Measurements from ENCODE around the gene AHI1.

AHI1 gene

DNA sequence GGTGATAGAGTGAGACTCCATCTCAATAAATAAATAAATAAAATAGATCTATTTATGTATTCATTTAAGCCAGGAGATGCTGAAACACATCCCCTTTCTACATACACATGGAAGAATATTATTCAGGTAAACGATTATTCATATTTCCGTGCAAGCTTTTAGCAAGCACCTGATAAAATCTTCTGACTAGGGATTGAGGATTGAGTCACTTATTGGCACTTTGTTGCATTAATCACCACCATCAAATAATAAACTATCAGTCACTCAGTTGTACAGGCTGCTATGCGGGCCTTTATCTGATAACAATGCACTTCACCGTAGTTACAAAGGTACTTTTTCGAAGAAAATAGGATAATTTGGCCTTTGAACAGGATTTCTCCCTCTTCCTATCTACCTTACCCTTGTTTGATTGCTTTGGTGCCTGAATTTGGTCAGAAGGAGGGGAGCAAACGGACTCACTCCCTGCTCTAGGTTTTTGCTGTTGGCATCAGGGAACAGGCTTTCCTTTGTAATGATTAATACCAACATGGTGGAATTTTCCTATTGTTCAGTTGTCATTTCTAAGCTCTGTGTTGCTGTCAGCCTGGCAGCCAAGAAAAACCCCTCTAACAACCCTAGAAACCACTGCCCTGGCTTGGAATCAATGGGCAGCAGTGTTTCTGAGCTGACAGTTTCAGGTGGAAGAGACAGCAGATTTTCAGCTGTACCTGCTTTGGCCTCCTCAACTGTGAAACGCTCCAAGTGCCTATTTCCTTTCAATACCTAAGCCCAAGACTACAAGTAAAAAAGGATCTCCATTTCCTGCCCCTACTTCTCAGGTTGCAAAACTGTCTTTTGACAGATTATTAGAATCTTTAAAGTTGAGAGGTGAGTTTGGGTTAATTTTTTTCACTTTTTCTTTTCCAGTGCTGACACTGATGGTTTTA is 253.4 kb downstream of the AHI1 start:
- POLR2A ChIA-PET, result no interaction called here
- CTCF ChIA-PET, result no interaction called here
- TF ChIP-seq CTCF (IDR thresholded peaks at IDR 0.05; ENCODE audit: control extremely low read depth, extremely low read depth, low read depth, missing control alignments), result no peak
- DNase-seq (ENCODE audit: extremely low spot score), result no peak

DNA sequence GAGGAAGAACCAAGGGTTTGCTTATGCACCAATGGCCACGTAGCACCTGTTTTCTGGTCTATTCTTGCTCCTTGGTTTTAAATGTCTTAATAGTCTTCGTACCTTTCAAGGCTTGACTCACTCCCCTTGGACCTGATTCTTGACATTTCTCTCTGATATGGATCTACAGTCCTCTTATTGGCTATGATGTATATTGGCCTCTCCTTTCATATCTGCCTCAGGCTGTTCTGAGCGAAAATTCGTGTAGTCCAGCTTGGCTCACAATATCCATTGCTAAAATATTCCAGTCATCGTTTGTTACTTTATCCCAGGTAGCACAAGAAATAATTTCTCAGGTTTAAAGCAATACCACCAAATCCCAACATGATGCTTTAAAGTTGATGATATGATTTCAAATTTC is 256.8 kb downstream of the AHI1 start:
- CTCF ChIA-PET, result interaction anchor here (0.8 to 2.2 kb wide), 3 partner anchors 11 to 182 kb away, joined by 3 to 9 read pairs (median 3); no protein-coding TSS in a partner anchor
- TF ChIP-seq CTCF (IDR thresholded peaks at IDR 0.05; ENCODE audit: control extremely low read depth, extremely low read depth, low read depth, missing control alignments), result no peak
- POLR2A ChIA-PET, result no interaction called here
- DNase-seq (ENCODE audit: extremely low spot score), result no peak

DNA sequence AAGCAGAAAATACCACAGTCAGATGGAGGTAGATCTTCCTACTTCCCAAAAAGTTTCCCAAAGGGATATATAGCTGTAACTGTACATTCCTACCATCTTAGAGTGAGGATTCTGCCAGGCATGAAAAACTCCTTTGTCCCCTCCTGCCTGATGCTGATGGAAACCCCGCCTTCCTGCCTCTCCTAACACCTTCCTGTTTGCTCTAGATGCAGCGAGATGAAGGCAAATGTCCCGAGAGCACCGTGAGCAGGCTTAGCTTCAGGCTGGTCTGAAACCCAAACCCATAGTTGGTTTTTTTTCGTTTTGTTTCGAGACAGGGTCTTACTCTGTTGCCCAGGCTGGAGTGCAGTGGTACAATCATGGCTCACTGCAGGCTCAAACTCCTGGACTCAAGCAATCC is 260.8 kb downstream of the AHI1 start:
- DNase-seq (ENCODE audit: extremely low spot score), result no peak
- ChIA-PET POLR2A (no interaction called here), CTCF (interaction anchor here (1.1 to 1.7 kb wide), 3 partner anchors 22 to 46 kb away, joined by 3 to 4 read pairs (median 3); no protein-coding TSS in a partner anchor)
- no peak for TF ChIP-seq CTCF (IDR thresholded peaks at IDR 0.05; ENCODE audit: control extremely low read depth, extremely low read depth, low read depth, missing control alignments)

GRCh38 chr6:135236319-135236718 is 261.2 kb downstream of the AHI1 start:
- ChIA-PET CTCF (interaction anchor here (1.0 to 1.7 kb wide), 4 partner anchors 21 to 46 kb away, joined by 3 to 4 read pairs (median 3); no protein-coding TSS in a partner anchor), POLR2A (no interaction called here)
- no peak for DNase-seq (ENCODE audit: extremely low spot score)
- TF ChIP-seq CTCF (IDR thresholded peaks at IDR 0.05; ENCODE audit: control extremely low read depth, extremely low read depth, low read depth, missing control alignments), result no peak

DNA sequence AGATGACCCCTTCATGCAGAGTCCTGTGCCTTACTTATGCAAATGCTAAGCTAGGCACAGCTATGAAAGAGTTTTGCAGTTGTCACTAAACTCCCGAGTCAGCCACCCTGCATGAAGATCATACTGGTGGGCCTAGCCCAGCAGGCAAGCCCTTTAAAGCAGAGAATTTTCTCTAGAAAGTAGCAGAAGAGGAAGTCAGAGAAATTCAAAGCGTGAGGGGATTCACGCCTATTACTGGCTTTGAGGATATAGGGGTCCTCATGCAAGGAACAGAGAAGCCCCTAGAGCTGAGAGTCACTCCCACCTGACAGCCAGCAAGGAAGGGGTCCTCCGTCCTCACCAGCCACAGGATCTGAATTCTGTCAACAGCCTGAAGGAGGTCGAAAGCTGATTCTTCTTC is 261.8 kb downstream of the AHI1 start:
- ChIA-PET CTCF (interaction anchor here (0.6 to 1.7 kb wide), 5 partner anchors 21 to 45 kb away, joined by 3 to 4 read pairs (median 3); no protein-coding TSS in a partner anchor), POLR2A (no interaction called here)
- TF ChIP-seq CTCF (IDR thresholded peaks at IDR 0.05; ENCODE audit: control extremely low read depth, extremely low read depth, low read depth, missing control alignments), result no peak
- no peak for DNase-seq (ENCODE audit: extremely low spot score)

DNA sequence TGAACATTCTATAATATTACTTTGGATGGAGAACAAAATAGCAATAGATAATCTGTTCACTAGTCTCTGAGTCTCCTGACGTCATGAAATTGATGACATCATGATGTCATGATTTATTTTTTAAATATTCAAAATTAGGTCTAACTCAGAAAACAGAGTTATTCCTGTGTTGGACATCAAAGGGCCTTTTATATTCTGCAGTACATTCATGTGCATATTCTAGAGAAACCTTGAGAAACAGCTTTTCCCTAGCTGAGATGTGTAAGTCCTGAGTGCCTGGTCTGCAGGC is 263.1 kb downstream of the AHI1 start:
- POLR2A ChIA-PET, result no interaction called here
- no peak for TF ChIP-seq CTCF (IDR thresholded peaks at IDR 0.05; ENCODE audit: control extremely low read depth, extremely low read depth, low read depth, missing control alignments)
- CTCF ChIA-PET, result interaction anchor here (1.1 to 1.4 kb wide), 3 partner anchors 10 to 34 kb away, joined by 3 to 4 read pairs (median 4); no protein-coding TSS in a partner anchor
- no peak for DNase-seq (ENCODE audit: extremely low spot score)
